HG03135 (cell line): ENCODE data around the gene SPRED2.
A peak's percentile ranks its signal among the peaks of the same experiment; 100 is the strongest.
"Not testable (repeated sequence)": the region's sequence is repeated elsewhere in the genome, so short reads cannot be mapped to it uniquely, and the experiment has no call there.

Experiments
- ATAC-seq: cut with Tn5 transposase; IDR thresholded peaks from one replicate; pipeline ENCODE4 v1.9.1; 2021; ENCODE audit warnings: mild to moderate bottlenecking, moderate library complexity; ENCODE audit not compliant: unreplicated experiment

Gene SPRED2

DNA sequence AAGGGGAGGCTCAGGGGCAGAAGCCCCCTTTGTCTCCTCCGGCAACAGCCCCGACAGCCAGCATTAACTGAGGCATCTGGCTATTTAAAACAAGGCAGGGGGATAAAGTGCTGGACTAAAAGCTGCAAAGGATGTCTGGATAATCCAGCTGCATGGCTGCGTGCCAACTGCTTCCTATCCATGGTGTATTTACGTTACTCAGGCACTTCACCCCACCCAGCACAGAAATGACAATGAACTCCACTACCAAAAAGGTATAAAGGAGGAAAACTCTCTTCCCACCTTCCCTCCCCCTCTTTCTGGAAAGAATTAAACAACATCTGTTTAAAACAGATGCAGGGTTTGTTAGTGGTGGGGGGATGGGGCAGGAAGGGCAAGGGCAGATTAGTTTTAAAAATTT is 82.5 kb downstream of the SPRED2 start:
- ATAC-seq, result no peak

DNA sequence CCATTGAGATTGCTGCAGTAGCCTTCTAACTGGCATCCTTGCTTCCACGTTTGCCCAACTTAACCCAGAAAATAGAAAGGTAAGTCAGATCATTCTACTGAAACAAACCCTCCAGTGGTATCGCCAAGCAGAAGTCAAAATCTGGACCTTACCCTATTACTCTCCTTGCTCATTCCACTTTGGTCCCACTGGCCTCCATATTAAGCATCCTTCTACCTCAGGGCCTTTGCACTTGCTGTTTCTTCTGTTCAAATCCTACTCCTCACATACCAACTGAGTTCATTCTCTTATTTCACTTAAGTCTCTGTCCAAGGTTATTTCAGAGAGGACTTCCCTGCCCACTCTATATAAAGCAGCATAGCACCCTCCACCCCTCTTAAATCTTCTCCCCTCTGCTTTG is 84.5 kb downstream of the SPRED2 start:
- no peak for ATAC-seq

DNA sequence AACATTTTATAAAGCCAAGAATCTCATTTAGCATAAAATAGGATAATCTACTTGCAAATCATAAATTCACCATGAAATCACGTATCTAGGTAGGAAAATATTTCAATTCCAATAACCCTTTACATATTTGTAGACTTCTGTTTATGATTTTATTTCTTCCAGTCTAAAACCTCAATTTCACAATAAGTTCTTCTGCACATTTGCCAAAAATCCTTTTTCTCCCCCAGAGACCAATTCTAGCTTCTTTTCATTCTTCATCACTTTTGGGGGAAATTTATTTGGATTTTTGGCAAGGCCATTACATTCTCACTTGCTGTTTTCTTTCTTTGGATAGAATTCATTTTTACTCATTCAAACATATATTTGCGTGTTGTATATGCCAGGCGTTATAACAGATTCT is 86.8 kb downstream of the SPRED2 start:
- ATAC-seq, result no peak

DNA sequence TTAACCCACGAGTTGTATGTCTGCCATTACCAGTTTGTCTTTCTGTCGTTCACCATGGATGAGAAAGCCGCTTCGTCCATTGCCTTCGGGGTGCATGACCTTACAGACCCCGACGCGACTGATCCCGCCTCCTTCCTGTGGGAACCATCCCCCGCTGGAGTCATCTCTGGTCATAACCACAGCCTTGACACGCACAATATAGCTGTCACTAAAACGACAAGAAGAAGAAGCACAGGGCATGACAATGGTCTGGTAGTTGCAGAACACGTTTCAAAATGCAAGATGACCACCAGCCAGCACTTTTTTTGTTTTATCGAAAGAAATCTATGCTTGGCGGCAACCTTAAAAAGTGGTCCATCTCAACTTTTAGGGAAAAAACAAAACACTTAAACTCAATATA is 87.7 kb downstream of the SPRED2 start:
- no peak for ATAC-seq

- no peak for ATAC-seq
Measured at GRCh38 chr2:65344182-65344581, 88.2 kb downstream of the SPRED2 start.

GRCh38 chr2:65343386-65343785 is 89.0 kb downstream of the SPRED2 start:
- ATAC-seq, result no peak

GRCh38 chr2:65340898-65341681 is 91.3 kb downstream of the SPRED2 start:
- no peak for ATAC-seq

DNA sequence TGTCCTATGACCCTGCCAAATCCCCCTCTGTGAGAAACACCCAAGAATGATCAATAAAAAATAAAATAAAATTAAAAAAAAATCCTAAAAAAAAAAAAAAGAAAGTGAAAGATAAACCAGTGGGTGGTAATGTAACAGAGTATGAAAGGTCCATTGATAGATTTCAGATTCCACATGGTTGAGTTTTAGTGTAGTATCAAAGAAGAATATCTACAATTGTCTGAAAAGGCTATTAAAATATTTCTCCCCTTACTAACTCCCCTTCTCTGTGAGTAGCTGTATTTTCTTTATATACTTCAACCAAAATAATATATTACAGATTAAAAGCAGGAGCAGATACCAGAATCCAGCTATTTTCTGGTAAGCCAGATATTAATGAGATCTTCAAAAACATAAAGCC is 92.8 kb downstream of the SPRED2 start:
- no peak for ATAC-seq

GRCh38 chr2:65338830-65339495 is 93.4 kb downstream of the SPRED2 start:
- not testable (repeated sequence) for ATAC-seq

DNA sequence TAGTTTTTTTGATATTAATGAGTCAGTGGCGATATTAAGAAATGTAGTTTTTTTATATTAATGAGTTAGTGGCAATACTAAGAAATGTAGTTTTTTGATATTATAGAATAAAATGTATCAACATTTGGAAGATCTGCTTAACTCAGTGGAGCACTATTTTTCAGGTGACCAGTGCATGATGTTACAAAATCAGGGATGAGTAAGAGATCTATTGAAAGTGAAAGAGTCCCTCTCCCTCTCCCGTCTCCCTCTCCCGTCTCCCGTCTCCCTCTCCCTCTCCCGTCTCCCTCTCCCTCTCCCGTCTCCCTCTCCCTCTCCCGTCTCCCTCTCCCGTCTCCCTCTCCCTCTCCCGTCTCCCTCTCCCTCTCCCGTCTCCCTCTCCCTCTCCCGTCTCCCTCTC is 94.5 kb downstream of the SPRED2 start:
- not testable (repeated sequence) for ATAC-seq

- no peak for ATAC-seq
Measured at GRCh38 chr2:65334714-65335113, 97.7 kb downstream of the SPRED2 start.

- no peak for ATAC-seq
Measured at GRCh38 chr2:65331336-65332025, 100.9 kb downstream of the SPRED2 start.

GRCh38 chr2:65329525-65329924 is 102.9 kb downstream of the SPRED2 start:
- no peak for ATAC-seq

- no peak for ATAC-seq
Measured at GRCh38 chr2:65326276-65326675, 106.1 kb downstream of the SPRED2 start.

DNA sequence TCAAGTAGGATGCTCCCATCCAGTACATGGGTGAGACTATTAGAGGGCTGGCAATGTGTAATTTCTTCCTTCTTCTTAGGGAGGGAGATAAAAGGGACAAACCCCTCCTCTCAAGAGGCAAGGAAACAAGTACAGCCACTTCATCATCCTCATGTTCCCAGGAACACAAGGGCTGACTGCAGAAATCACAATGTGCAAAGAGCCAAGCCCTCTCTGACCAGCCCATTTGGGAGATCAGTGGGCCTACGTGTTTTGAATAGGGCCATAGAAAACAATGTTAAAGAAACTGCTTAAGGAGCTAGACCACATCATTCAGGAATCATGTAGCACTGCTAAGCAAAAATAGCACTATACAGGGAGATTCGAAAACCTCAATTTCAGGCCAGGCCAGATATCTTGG is 107.3 kb downstream of the SPRED2 start:
- no peak for ATAC-seq

DNA sequence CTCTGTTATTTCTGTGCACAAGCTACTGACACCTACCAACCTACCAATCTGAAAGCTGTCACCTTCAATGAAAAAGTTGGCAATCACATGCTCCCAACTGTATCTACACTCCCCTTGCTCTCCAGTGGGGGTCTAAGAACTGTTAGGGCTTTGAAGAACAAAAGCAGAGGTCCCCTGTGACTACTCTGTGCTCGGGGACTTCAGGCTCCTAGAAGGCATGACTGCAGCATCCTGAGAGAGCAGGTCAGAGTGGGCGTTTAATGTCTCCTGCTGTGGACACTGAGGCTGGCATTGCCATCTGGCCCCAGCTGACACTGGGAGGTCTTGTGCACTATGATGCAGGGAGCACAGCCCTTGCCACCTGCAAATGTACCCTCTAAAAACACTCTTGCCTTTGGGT is 111.5 kb downstream of the SPRED2 start:
- no peak for ATAC-seq

DNA sequence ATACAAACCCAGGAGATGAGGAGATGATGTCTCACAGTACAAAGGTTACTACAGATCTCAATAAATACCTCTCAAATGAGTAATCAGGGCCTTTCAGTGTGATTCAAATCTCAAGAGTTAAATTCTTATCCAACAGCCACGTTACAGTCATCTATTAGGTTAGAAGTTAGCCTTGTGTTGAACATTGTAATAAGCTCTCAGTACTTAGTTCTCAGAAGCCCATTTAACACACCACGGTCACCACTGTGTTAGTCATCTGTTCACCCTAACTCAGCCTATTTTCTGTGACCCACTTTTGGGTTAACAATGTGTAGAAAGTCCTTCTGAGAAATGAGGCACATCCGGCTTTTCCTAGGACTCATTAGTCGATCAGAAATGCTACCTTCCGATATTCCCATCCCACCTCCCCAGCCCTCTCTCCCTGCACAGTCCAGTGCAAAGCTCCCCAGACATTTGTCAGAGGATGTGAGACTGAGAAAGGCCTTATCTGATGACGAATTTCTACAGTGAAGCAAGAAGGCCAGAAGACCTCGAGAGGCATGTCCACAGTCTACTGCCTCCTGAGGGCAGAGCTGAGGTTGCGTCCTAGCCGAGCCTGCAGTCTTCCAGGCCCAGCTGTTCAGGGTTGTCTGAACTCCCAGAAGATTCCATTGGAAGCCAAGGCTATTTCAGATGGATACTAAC is 112.2 kb downstream of the SPRED2 start:
- ATAC-seq, result peak; percentile 64

DNA sequence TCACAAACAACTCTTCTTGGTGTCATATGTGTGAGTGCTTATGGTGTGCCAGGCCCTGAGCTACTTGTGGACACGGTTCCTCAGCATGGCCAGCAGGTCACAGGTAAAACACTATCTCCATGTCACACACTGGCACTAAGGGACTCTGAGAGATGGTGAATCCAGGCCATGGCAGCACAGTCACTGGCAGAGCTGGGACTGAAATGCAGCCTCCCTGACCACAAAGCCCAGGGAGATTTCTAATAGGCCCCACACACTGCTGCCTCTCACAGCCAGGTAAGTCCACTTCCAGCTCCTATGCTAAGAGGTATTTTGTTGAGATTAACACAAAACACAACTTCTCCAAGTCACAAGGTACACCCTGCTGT is 112.7 kb downstream of the SPRED2 start:
- no peak for ATAC-seq

DNA sequence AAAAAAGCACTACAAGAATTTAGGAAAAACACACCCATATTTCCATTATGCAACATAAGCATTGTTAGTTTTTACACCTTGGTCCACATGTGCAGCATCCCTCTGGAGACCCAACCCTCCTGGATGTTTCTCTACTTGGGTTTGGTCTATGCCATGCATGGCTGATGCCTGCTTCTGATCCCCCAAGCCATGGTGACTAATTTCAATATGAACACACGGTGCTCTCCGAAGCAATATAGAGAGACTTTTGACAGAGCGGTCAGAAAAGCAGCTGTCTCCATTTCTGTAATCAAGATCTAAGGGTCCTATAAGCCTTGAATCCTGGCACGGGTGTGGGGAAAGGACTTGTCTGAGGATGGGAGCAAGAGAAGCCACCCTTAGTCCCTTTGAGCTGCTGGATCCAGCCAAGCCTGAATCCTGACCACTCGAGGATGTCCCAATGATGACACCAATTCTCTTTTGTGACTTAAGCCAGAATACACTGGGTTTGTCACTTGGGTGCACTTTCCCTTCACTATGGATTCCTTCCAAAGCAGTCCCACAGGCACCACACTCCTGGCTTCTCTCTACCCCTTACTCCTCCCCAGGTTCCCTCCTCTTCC is 113.2 kb downstream of the SPRED2 start:
- ATAC-seq, result no peak

- no peak for ATAC-seq
Measured at GRCh38 chr2:65317841-65318240, 114.6 kb downstream of the SPRED2 start.

DNA sequence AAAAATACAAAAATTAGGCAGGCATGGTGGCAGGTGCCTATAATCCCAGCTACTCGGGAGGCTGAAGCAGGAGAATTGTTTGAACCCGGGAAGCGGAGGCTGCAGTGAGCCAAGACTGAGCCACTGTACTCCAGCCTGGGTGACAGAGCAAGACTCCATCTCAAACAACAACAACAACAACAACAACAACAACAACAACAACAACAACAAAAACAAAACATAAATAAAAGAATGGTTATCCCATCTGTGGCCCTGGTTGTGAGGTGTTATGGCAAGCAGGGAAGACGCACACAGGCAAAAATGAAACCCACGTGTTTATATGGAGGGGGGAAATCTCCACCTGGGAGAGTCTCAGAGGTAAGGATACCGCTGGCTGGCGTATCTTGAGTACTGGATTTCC is 115.0 kb downstream of the SPRED2 start:
- ATAC-seq, result not testable (repeated sequence)
